ENCODE results near the gene TCF4.

DNA sequence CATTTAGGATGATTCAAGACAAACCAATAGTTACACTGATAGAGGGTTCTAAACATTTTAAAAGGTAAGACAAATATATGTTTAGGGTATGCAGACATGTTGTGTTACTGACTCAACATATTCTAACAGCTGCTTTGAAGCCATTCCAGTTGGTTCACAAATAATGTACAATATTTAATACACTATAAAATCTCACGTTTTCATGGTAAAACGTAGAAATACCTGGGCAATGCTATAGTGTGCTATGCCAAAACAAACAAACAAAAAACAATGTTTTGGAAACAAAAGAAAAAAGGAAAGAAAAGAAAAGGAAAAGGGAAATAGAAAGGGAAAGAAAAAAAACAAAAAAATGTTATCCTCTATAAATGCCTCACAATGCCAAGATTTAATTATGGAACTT, 277.1 kb downstream of the TCF4 start:
- TF ChIP-seq POLR2AphosphoS5 (IDR thresholded peaks at IDR 0.05) (no peak), POLR2A (IDR thresholded peaks at IDR 0.05) (no peak)

All from sigmoid colon (tissue), 4 donors.